Measurements from ENCODE around the gene CFAP210.

DNA sequence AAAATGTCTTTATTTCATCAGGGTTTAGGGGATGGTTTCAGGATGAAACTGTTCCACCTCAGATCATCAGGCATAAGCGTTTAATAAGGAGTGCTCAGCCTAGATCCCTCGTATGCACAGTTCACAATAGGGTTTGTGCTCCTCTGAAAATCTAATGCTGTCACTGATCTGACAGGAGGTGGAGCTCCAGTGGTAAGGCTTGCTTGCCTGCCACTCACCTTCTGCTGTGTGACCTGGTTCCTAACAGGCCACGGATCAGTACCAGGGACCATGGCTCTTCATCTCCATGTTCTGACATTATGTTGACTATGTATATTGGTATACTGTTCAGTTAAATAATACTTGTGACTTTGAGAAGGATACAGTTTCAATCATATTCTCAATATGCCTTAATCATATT, 68.4 kb downstream of the CFAP210 start:
- no peak for TF ChIP-seq POLR2A (IDR thresholded peaks at IDR 0.05)
- TF ChIP-seq, protein P1, sequence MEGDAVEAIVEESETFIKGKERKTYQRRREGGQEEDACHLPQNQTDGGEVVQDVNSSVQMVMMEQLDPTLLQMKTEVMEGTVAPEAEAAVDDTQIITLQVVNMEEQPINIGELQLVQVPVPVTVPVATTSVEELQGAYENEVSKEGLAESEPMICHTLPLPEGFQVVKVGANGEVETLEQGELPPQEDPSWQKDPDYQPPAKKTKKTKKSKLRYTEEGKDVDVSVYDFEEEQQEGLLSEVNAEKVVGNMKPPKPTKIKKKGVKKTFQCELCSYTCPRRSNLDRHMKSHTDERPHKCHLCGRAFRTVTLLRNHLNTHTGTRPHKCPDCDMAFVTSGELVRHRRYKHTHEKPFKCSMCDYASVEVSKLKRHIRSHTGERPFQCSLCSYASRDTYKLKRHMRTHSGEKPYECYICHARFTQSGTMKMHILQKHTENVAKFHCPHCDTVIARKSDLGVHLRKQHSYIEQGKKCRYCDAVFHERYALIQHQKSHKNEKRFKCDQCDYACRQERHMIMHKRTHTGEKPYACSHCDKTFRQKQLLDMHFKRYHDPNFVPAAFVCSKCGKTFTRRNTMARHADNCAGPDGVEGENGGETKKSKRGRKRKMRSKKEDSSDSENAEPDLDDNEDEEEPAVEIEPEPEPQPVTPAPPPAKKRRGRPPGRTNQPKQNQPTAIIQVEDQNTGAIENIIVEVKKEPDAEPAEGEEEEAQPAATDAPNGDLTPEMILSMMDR (IDR thresholded peaks at IDR 0.05), result no peak

All from breast epithelium (tissue), 3 donors.